ENCODE results near the gene QRICH2.
"Not testable (repeated sequence)": the region's sequence is repeated elsewhere in the genome, so short reads cannot be mapped to it uniquely, and the experiment has no call there.

The QRICH2 gene

DNA sequence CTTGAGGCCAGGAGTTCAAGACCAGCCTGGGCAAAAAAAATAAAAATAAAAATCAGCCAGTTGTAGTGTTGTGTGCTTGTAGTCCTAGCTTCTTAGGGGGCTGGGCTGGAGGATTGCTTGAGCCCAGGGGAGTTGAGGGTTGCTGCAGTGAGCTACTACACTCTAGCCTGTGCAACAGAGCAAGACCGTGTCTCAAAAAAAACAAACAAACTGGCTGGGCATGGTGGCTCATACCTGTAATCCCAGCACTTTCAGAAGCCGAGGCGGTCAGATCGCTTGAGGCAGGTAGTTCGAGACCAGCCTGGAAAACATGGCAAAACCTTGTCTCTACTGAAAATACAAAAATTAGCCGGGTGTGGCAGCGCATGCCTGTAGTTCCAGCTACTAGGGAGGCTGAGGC is 47.9 kb downstream of the QRICH2 start:
- TF ChIP-seq, protein P1, sequence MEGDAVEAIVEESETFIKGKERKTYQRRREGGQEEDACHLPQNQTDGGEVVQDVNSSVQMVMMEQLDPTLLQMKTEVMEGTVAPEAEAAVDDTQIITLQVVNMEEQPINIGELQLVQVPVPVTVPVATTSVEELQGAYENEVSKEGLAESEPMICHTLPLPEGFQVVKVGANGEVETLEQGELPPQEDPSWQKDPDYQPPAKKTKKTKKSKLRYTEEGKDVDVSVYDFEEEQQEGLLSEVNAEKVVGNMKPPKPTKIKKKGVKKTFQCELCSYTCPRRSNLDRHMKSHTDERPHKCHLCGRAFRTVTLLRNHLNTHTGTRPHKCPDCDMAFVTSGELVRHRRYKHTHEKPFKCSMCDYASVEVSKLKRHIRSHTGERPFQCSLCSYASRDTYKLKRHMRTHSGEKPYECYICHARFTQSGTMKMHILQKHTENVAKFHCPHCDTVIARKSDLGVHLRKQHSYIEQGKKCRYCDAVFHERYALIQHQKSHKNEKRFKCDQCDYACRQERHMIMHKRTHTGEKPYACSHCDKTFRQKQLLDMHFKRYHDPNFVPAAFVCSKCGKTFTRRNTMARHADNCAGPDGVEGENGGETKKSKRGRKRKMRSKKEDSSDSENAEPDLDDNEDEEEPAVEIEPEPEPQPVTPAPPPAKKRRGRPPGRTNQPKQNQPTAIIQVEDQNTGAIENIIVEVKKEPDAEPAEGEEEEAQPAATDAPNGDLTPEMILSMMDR (IDR thresholded peaks at IDR 0.05; ENCODE audit: insufficient read depth, low read depth, low read length, missing control alignments): no peak
- no peak overlapping the region for H3K4me3 ChIP-seq (ENCODE audit: low read depth, low read length)
- DNase-seq (ENCODE audit: low read depth): peak; percentile 83

DNA sequence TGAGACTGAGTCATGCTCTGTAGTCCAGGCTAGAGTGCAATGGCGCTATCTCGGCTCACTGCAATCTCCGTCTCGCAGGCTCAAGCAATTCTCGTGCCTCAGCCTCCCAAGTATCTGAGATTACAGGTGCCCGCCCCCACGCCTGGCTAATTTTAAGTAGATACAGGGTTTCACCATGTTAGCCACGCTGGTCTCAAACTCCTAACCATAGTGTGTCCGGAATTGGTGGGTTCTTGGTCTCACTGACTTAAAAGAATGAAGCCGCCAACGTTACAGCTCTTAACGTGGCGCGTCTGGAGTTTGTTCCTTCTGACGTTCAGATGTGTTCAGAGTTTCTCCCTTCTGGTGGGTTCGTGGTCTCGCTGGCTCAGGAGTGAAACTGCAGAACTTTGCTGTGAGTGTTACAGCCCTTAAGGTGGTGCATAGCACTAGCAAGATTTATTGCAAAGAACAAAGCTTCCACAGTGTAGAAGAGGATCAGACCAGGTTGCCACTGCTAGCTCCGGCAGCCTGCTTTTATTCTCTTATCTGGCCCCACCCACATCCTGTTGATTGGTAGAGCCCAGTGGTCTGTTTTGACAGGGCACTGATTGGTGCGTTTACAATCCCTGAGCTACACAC is 51.5 kb downstream of the QRICH2 start:
- H3K4me3 ChIP-seq (ENCODE audit: low read depth, low read length); DNase-seq (ENCODE audit: low read depth): not testable (repeated sequence)

DNA sequence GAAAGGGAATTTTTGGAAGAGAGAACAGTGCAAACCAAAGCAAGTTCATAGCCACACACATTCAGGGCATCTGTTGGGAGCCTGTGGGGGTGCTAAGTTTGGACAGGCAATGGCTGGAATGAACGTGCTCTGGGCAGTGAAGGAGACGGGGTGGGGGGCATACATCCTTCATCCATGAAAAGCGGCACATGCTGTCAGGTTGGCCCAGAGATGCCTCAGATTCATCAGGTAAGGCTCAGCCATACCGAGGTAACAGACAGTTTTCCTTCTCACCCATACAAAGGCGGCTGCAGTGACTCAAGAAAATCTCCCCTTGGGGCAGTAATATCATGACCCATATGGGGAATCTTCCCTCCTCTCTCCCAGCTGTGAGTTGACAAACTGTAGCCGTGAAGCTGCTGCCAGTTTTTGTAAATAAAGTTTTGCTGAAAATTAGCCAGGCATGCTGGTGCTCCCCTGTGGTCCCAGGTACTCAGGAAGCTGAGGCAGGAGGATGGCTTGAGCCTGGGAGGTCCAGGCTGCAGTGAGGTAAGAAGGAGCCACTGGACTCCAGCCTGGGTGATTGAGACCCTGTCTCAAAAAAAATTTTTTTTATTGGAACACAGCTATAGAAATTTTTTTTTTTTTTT is 52.2 kb downstream of the QRICH2 start:
- no peak for DNase-seq (ENCODE audit: low read depth)
- H3K4me3 ChIP-seq (ENCODE audit: low read depth, low read length): no peak overlapping the region
- TF ChIP-seq, protein P1 (IDR thresholded peaks at IDR 0.05; ENCODE audit: insufficient read depth, low read depth, low read length, missing control alignments): no peak

DNA sequence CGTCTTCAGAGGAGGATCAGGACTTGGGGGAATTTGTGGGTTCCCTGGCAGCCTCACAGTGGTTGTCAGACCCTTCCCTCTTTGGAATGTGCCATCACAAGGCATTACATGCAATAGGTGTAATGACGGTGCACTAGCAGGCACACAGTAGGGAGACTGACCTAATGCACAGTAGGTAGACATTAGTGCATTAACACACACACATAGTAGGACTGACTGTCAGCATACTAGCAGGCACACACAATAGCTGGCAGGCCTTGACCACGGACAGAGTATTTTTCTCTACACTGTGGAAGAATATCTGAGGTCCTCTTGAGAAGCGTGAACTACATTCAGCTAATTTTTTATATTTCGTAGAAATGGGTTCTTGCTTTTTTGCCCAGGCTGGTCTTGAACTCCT is 53.8 kb downstream of the QRICH2 start:
- no peak overlapping the region for H3K4me3 ChIP-seq (ENCODE audit: low read depth, low read length)
- DNase-seq (ENCODE audit: low read depth): no peak
- TF ChIP-seq, protein P1 (IDR thresholded peaks at IDR 0.05; ENCODE audit: insufficient read depth, low read depth, low read length, missing control alignments): no peak

DNA sequence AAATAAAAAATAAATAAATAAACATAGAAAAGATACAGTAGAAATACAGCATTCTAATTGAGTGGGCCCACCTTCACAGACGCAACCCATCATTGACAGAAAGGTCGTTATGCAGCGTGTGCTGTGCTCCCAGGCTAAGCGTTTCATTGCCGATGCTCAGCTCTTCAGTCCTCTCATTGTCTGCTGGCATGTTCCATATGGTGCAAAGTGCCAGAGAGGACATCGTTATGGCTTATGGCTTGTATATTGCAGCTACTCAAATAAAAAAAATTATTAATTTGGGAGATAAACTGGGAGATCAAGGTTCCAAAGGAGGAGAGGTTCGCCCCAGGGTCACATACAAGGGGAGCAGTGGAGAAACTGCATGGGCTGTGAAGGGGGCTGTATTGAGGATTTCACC is 54.2 kb downstream of the QRICH2 start:
- no peak for DNase-seq (ENCODE audit: low read depth)
- H3K4me3 ChIP-seq (ENCODE audit: low read depth, low read length): no peak overlapping the region
- TF ChIP-seq, protein P1 (IDR thresholded peaks at IDR 0.05; ENCODE audit: insufficient read depth, low read depth, low read length, missing control alignments): no peak

DNA sequence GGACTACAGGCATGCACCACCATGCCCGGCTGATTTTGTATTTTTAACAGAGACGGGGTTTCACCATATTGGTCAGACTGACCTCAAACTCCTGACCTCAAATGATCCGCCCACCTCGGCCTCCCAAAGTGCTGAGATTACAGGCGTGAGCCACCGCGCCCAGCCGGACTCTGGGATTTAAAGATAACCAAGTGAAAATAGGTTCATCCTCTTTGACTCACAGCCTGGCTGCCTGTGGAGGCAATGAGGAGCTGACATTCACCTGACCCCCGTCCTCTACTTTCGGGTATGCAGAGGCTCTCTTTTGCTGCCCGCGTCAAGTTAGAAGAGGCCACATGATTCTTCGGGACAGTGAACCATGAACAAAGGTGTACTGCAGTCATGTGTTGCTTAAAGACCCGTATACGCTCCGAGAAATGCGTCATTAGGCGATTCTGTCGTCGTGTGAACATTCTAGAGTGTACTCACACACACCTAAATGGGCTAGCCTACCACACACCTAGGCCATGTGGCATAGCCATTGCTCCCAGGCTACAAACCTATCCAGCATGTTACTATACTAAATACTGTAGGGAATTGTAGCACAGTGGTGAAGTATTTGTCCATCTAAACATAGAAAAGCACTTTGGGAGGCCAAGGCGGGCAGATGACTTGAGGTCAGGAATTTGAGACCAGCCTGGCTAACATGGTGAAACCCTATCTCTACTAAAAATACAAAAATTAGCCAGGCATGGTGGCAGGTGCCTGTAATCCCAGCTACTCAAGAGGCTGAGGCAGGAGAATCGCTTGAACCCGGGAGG is 54.9 kb downstream of the QRICH2 start:
- peak overlapping the region; percentile 47; the same call in 1 of the 2 replicates for H3K4me3 ChIP-seq (ENCODE audit: low read depth, low read length)

DNA sequence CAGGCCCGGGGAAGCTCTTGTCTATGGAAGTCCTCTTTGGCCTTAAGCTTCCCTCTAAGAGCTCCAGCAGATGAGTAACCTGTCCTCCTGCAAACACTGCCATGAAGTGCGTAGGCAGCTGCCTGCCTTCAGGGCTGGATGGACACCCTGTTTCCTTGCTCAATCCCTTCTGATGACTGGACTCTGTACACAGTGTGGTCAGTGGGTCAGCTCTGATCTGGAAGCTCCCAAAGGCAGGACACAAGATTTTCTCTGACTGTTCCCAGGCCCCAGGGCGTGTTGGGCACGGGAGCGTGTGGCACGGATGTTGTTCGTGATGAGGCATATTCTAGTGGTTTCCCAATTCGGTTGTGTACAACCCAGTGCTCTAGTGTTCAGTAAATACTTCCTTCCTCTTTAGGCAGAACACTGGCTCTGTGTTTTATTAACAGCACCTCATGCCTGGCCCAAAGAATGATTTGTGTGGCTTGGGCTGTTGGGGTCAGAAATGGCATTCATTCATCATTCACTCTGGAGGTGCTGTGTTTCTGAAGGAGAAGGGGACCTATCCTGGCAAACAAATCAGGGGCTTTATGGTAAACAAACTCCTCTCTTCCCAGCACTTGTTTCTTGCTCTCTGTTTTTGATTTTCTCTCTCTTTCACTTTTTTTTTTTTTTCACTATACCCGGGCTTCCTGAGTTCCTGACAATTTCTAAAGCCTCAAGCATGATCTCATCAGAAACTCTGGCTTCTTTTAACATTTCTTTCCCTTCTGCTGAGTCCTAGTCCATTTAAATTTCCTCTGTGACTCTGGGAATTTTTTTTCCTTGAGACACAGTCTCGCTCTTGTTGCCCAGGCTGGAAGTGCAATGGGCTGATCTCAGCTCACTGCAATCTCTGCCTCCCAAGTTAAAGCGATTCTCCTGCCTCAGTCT is 55.8 kb downstream of the QRICH2 start:
- peak; percentile 77 for DNase-seq (ENCODE audit: low read depth)
- TF ChIP-seq, protein P1 (IDR thresholded peaks at IDR 0.05; ENCODE audit: insufficient read depth, low read depth, low read length, missing control alignments): no peak
- H3K4me3 ChIP-seq (ENCODE audit: low read depth, low read length): peak overlapping the region; percentile 47

More for the DNA sequence above, 54.9 kb downstream of the QRICH2 start:
- peak; percentile 58 for DNase-seq (ENCODE audit: low read depth)

All from GM12865 (cell line).